Type B pancreatic cell (in vitro differentiated cells): ENCODE measurements around the gene PTBP3. TPM values are rescaled to one million over a fixed set of nuclear protein-coding genes. Genes with fewer than 3 reads are reported as not detected.

Experiments used
- DNase-seq: peaks from one replicate; pipeline ENCODE4 v3.0.0; 2021; ENCODE audit warnings: mixed read lengths; ENCODE audit not compliant: unreplicated experiment; ENCODE audit errors: extremely low spot score
- H3K27ac Mint-ChIP-seq: 2 replicates; pipeline ENCODE4 v1.8.0; 2021; ENCODE audit warnings: mild to moderate bottlenecking, mixed read lengths
- H3K27me3 Mint-ChIP-seq: 2 replicates; pipeline ENCODE4 v1.8.0; 2021; ENCODE audit warnings: mixed read lengths
- H3K36me3 Mint-ChIP-seq: 2 replicates; pipeline ENCODE4 v1.8.0; 2021; ENCODE audit warnings: mixed read lengths
- H3K4me1 Mint-ChIP-seq: one replicate; pipeline ENCODE4 v1.8.0; 2021; ENCODE audit warnings: mixed read lengths; ENCODE audit not compliant: unreplicated experiment
- H3K4me3 Mint-ChIP-seq: 2 replicates; pipeline ENCODE4 v1.8.0; 2021; ENCODE audit warnings: mild to moderate bottlenecking, mixed read lengths
- H3K9me3 Mint-ChIP-seq: 2 replicates; pipeline ENCODE4 v1.8.0; 2021; ENCODE audit warnings: mixed read lengths
- total RNA-seq: library from RNA; stranded (reverse); gene quantifications from 2 replicates; pipeline ENCODE4 v1.2.1, GENCODE V29; 2021; ENCODE audit warnings: low replicate concordance
- TF ChIP-seq, protein P1 (sequence below): fragments of 200-600 bp; sonication (generic); conservative IDR thresholded peaks from 2 replicates; pipeline ENCODE4 v1.5.0; 2021; ENCODE audit warnings: antibody characterized with exemption, mild to moderate bottlenecking

PTBP3 gene
- total RNA-seq, 1 donor from 2014 or later: 78.6 TPM

DNA sequence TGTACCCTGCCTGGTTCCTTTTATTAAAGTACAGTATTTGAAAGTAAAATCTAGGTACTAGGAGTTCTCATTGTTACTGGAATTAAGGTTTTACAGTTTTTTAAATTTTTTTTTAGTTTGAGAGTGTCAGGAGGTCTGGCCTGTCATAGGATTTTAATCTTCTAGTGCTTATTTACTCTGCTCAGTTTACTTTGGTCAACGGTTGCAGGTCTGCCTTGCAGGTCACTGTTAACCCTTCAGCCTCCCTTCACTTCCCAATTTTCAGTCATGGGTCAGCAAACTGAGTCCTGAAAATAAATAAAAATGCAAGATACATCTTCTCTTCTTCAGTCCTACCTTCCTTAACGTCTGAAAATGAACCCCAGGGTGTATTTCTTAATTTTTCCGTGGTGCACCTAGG, 18.8 kb upstream of the PTBP3 start:
- Mint-ChIP-seq H3K4me1 (peaks cover 24% of the 10 kb centered on the region), H3K27ac (no peak overlapping the region), H3K27me3 (no peaks in the 10 kb centered on the region), H3K9me3 (no peaks in the 10 kb centered on the region), H3K36me3 (no peaks in the 10 kb centered on the region), H3K4me3 (no peak overlapping the region)
- TF ChIP-seq, protein P1, sequence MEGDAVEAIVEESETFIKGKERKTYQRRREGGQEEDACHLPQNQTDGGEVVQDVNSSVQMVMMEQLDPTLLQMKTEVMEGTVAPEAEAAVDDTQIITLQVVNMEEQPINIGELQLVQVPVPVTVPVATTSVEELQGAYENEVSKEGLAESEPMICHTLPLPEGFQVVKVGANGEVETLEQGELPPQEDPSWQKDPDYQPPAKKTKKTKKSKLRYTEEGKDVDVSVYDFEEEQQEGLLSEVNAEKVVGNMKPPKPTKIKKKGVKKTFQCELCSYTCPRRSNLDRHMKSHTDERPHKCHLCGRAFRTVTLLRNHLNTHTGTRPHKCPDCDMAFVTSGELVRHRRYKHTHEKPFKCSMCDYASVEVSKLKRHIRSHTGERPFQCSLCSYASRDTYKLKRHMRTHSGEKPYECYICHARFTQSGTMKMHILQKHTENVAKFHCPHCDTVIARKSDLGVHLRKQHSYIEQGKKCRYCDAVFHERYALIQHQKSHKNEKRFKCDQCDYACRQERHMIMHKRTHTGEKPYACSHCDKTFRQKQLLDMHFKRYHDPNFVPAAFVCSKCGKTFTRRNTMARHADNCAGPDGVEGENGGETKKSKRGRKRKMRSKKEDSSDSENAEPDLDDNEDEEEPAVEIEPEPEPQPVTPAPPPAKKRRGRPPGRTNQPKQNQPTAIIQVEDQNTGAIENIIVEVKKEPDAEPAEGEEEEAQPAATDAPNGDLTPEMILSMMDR: no peak
- no peak for DNase-seq

DNA sequence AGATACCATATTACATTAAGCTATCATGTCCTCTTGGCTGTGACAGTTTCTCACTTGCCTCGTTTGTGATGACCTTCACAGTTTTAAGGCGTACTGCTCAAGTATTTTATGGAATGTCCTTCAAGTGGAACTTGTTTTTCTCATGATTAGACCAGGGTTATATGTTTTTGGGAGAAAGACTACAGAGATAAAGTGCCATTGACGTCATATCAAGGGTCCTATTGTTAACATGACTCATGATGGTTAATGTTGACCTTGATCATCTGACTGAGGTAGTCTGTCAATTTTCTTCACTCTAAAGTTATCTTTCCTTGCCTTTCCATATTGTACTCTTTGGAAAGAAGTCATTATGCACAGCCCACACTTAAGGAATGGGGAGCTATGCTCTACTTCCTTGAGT, 17.8 kb upstream of the PTBP3 start:
- Mint-ChIP-seq H3K27ac (no peak overlapping the region), H3K9me3 (no peaks in the 10 kb centered on the region), H3K27me3 (no peaks in the 10 kb centered on the region), H3K36me3 (no peaks in the 10 kb centered on the region), H3K4me1 (peaks cover 24% of the 10 kb centered on the region), H3K4me3 (no peak overlapping the region)
- TF ChIP-seq, protein P1: no peak
- DNase-seq: no peak

DNA sequence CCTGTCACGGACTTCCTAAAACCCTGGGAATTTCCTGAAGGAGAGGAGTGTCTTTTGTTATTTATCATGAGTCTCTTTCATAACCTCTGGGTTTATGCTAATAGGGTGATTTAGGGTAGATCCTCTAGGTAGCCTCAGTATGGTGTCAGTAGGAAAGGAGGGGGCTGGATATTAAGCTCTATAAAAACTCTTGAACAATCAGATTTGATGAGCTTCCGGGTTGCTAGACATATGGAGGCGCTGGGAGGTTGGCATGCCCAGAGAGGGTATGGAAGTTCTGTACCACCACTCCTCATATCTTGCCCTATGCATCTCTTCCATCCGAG, 15.6 kb upstream of the PTBP3 start:
- no peak for DNase-seq
- Mint-ChIP-seq H3K27me3 (no peaks in the 10 kb centered on the region), H3K27ac (peak overlapping the region; percentile 82), H3K36me3 (no peaks in the 10 kb centered on the region), H3K4me1 (peaks cover 10% of the 10 kb centered on the region), H3K4me3 (peak overlapping the region; percentile 85), H3K9me3 (no peaks in the 10 kb centered on the region)
- TF ChIP-seq, protein P1: no peak

DNA sequence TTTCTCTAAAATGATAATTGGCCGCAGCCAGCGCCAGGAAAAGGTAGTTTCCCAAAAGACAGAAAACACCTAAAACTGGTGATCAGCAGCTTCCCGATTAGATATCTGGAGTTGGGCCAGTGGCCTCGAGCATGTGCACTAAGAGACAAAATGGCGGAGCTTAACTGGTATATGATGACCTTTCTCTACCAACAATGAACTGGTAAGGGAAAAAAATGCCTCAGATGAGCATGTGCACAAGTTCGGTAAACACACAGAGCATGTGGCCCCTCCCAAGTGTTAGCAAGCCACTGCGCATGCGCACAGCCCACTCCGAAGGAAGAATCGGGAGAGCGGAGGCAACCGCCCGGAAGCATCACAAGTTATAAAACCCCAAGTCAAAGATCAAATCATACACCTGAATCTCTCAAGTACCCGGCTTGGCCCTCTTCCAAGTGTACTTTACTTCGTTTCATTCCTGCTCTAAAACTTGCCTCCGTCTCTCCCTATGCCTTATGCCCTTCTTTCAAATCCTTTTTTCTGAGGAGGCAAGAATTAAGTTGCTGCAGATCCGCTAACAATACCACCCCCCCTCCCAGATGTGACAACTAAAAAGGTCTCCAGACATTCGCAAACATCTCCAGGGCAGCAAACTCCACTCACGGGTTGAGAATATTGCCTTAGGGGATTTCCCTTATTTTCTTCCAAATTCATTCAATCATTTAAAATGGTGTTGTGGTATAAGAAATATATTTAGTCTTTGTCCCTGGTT, 15.0 kb upstream of the PTBP3 start:
- peak overlapping the region; percentile 82 for H3K27ac Mint-ChIP-seq
- TF ChIP-seq, protein P1: no peak
- H3K9me3 Mint-ChIP-seq: no peaks in the 10 kb centered on the region
- H3K4me3 Mint-ChIP-seq: peak overlapping the region; percentile 85
- DNase-seq: no peak
- no peaks in the 10 kb centered on the region for H3K27me3 Mint-ChIP-seq
- H3K4me1 Mint-ChIP-seq: peaks cover 9% of the 10 kb centered on the region
- H3K36me3 Mint-ChIP-seq: no peaks in the 10 kb centered on the region

DNA sequence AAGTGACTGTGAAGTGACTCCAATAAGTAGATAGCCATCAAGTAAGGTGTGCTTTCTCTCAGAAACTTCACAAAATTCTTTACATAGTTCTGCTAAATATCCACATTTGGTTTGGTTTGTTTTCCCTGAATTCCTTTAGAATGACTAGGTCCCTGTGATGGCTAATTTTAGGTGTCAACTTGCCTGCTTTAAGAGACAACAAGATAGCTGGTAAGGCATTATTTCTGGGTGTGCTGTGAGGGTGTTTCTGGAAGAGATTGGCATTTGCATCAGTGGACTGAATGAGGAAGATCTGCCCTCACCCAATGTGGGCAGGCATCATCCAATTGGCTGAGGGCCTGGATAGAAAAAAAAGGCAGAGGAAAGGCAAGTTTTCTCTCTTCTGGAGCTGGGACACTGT, 8.3 kb upstream of the PTBP3 start:
- TF ChIP-seq, protein P1: no peak
- Mint-ChIP-seq H3K9me3 (no peaks in the 10 kb centered on the region), H3K36me3 (no peaks in the 10 kb centered on the region), H3K27me3 (no peaks in the 10 kb centered on the region), H3K4me1 (peaks cover 4% of the 10 kb centered on the region), H3K27ac (peak overlapping the region; percentile 3), H3K4me3 (no peak overlapping the region)
- no peak for DNase-seq
